SK-N-SH treated with all-trans-retinoic acid at 6 μM for 48 hours (cell line): ENCODE data around the gene MRPL16.

Source experiments
- ATAC-seq: fragments of 200-7000 bp; cut with Tn5 transposase; 3 replicates; pipeline ENCODE4 v1.9.1; 2020; ENCODE audit warnings: mild to moderate bottlenecking, moderate library complexity
- ARNTL ChIP-seq: fragments of 450-650 bp; formaldehyde crosslinking; IDR thresholded peaks from 2 replicates; pipeline ENCODE4 v1.5.0; 2020; ENCODE audit warnings: low read depth, mild to moderate bottlenecking, moderate library complexity, borderline replicate concordance
- BACH2 ChIP-seq: fragments of 250-450 bp; sonication (Bioruptor Pico); IDR thresholded peaks from 2 replicates; pipeline ENCODE4 v1.9.0; 2021; ENCODE audit warnings: mild to moderate bottlenecking, borderline replicate concordance
- CSDC2 ChIP-seq: fragments of 250-450 bp; sonication (Bioruptor Pico); IDR thresholded peaks from 2 replicates; pipeline ENCODE4 v1.5.0; 2020; ENCODE audit warnings: mild to moderate bottlenecking, moderate library complexity
- ESRRG ChIP-seq: fragments of 250-450 bp; sonication (Bioruptor Pico); IDR thresholded peaks from 2 replicates; pipeline ENCODE4 v1.6.1; 2021; ENCODE audit warnings: mild to moderate bottlenecking
- GLIS3 ChIP-seq: fragments of 250-450 bp; sonication (Bioruptor Pico); IDR thresholded peaks from 2 replicates; pipeline ENCODE4 v1.5.0; 2020; ENCODE audit warnings: mild to moderate bottlenecking, moderate library complexity
- ISL1 ChIP-seq: fragments of 250-450 bp; sonication (Bioruptor Pico); IDR thresholded peaks from 2 replicates; pipeline ENCODE4 v2.1.2; 2022; ENCODE audit warnings: mild to moderate bottlenecking, moderate library complexity
- OSR1 ChIP-seq: fragments of 250-450 bp; sonication (Bioruptor Pico); IDR thresholded peaks from 2 replicates; pipeline ENCODE4 v1.8.0; 2022; ENCODE audit warnings: moderate library complexity, mild to moderate bottlenecking, inconsistent platforms
- RARB ChIP-seq: fragments of 250-450 bp; sonication (Bioruptor Pico); IDR thresholded peaks from 2 replicates; pipeline ENCODE4 v1.8.0; 2021; ENCODE audit warnings: mild to moderate bottlenecking, moderate library complexity
- SNAI2 ChIP-seq: fragments of 250-450 bp; sonication (Bioruptor Pico); IDR thresholded peaks from 2 replicates; pipeline ENCODE4 v1.5.0; 2020; ENCODE audit warnings: mild to moderate bottlenecking, moderate library complexity
- TCF4 ChIP-seq: fragments of 250-450 bp; sonication (Bioruptor Pico); IDR thresholded peaks from 2 replicates; pipeline ENCODE4 v1.8.0; 2021; ENCODE audit warnings: mild to moderate bottlenecking, moderate library complexity, borderline replicate concordance
- TOX ChIP-seq: fragments of 250-450 bp; sonication (Bioruptor Pico); IDR thresholded peaks from 2 replicates; pipeline ENCODE4 v1.8.0; 2021; ENCODE audit warnings: mild to moderate bottlenecking, moderate library complexity, borderline replicate concordance
- ZFP30 ChIP-seq: fragments of 450-650 bp; formaldehyde crosslinking; IDR thresholded peaks from 2 replicates; pipeline ENCODE4 v1.5.0; 2022; ENCODE audit warnings: mild to moderate bottlenecking, moderate library complexity
- ZNF565 ChIP-seq: fragments of 450-650 bp; formaldehyde crosslinking; conservative IDR thresholded peaks from 2 replicates; pipeline ENCODE4 v1.5.0; 2020; ENCODE audit warnings: low read depth, mild to moderate bottlenecking, moderate library complexity
- ZNF70 ChIP-seq: fragments of 450-650 bp; formaldehyde crosslinking; IDR thresholded peaks from 2 replicates; pipeline ENCODE4 v1.5.0; 2020; ENCODE audit warnings: mild to moderate bottlenecking, moderate library complexity
- TF ChIP-seq, protein P1 (sequence below): fragments of 250-450 bp; sonication (Bioruptor Pico); IDR thresholded peaks from 2 replicates; pipeline ENCODE4 v1.5.1; 2021; ENCODE audit warnings: mild to moderate bottlenecking, moderate library complexity
- TF ChIP-seq, protein P2 (sequence below): fragments of 250-450 bp; sonication (Bioruptor Pico); IDR thresholded peaks from 2 replicates; pipeline ENCODE4 v1.8.0; 2021; ENCODE audit warnings: low read depth, mild to moderate bottlenecking, moderate library complexity, borderline replicate concordance
- TF ChIP-seq, protein P3 (sequence below): fragments of 250-450 bp; sonication (Bioruptor Pico); IDR thresholded peaks from 2 replicates; pipeline ENCODE4 v1.8.0; 2020; ENCODE audit warnings: mild to moderate bottlenecking, moderate library complexity, borderline replicate concordance

Gene MRPL16

DNA sequence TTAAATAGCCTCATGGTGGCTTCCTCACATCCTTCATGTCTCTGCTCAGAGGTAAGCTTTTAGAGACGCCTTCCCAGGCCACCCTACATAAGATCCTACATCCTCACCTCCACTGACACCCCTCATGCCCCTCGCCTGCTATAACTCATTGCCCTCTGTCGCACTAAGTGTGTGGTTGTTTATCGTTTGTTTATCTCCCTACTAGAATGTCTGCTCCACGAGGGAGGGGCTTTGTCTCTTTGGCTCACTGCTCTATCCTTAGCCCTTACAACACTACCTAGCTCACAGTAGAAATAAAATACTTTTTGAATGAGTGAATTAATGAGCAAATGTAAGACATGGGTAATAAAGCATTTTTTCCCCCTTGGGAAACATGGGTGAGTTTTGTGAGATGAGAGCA, 36.0 kb upstream of the MRPL16 start:
- TF ChIP-seq, protein P1, sequence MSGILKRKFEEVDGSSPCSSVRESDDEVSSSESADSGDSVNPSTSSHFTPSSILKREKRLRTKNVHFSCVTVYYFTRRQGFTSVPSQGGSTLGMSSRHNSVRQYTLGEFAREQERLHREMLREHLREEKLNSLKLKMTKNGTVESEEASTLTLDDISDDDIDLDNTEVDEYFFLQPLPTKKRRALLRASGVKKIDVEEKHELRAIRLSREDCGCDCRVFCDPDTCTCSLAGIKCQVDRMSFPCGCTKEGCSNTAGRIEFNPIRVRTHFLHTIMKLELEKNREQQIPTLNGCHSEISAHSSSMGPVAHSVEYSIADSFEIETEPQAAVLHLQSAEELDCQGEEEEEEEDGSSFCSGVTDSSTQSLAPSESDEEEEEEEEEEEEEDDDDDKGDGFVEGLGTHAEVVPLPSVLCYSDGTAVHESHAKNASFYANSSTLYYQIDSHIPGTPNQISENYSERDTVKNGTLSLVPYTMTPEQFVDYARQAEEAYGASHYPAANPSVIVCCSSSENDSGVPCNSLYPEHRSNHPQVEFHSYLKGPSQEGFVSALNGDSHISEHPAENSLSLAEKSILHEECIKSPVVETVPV = no peak
- TF ChIP-seq ARNTL (CRISPR knock-in tag) = no peak
- TF ChIP-seq OSR1 = no peak
- no peak for ATAC-seq

DNA sequence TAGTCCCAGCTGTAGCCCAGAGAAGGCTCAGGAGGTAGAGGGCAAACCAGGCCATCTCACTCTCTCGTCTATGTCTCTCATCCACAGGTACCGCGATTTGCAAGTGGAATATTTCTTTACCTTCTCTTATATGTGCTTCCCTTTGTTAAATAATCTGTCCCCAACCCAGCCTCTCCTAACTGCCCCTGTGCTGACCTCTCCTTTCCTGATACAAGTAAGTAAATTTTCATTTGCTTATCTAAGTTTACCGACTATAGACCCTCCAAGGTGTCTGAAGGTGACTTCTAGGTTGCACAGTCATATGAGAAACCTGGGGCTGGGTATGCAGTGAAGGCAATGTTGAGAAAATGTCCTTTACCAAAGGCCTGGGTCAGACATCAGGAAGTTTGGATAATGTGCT, 34.8 kb upstream of the MRPL16 start, which contains the start of gene CBLIF:
CBLIF (minus strand) TSS at position 101 of the 400 bp plus-strand sequence; CDS start at position 55, 46 bp downstream.
- TF ChIP-seq, protein P2, sequence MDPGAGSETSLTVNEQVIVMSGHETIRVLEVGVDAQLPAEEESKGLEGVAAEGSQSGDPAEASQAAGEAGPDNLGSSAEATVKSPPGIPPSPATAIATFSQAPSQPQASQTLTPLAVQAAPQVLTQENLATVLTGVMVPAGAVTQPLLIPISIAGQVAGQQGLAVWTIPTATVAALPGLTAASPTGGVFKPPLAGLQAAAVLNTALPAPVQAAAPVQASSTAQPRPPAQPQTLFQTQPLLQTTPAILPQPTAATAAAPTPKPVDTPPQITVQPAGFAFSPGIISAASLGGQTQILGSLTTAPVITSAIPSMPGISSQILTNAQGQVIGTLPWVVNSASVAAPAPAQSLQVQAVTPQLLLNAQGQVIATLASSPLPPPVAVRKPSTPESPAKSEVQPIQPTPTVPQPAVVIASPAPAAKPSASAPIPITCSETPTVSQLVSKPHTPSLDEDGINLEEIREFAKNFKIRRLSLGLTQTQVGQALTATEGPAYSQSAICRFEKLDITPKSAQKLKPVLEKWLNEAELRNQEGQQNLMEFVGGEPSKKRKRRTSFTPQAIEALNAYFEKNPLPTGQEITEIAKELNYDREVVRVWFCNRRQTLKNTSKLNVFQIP (CRISPR knock-in tag) = no peak
- TF ChIP-seq ESRRG (CRISPR knock-in tag) (no peak), TOX (CRISPR knock-in tag) (no peak), CSDC2 (CRISPR knock-in tag) (no peak), ZNF565 (CRISPR knock-in tag) (no peak), ISL1 (no peak)
- TF ChIP-seq, protein P3, sequence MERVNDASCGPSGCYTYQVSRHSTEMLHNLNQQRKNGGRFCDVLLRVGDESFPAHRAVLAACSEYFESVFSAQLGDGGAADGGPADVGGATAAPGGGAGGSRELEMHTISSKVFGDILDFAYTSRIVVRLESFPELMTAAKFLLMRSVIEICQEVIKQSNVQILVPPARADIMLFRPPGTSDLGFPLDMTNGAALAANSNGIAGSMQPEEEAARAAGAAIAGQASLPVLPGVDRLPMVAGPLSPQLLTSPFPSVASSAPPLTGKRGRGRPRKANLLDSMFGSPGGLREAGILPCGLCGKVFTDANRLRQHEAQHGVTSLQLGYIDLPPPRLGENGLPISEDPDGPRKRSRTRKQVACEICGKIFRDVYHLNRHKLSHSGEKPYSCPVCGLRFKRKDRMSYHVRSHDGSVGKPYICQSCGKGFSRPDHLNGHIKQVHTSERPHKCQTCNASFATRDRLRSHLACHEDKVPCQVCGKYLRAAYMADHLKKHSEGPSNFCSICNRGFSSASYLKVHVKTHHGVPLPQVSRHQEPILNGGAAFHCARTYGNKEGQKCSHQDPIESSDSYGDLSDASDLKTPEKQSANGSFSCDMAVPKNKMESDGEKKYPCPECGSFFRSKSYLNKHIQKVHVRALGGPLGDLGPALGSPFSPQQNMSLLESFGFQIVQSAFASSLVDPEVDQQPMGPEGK (CRISPR knock-in tag) = no peak
- TF ChIP-seq, all 23 proteins: peak for 0
- ATAC-seq = no peak

DNA sequence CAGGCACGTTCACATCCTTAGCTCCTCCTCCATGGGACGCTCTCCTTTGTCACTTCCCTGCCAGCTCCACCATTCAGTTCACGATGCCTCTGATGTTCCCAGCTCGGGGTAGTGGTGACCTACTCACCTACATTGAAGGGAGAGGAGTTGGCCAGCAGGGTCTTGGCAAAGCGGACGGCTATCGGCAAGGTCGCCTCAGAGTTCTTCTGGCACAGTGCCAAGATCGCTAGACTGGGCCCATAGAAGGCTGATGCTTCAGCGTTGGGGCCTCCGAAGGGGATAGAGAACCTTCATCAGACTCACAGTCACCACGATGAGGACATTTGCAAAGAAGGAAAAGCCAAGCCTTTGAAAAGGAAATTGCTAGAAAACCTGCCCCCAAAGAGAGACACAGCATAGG, 31.7 kb upstream of the MRPL16 start:
- TF ChIP-seq GLIS3 (CRISPR knock-in tag) = no peak
- TF ChIP-seq, protein P3 (CRISPR knock-in tag) = no peak
- TF ChIP-seq, protein P1 = no peak
- no peak for TF ChIP-seq CSDC2 (CRISPR knock-in tag)
- ATAC-seq = no peak

DNA sequence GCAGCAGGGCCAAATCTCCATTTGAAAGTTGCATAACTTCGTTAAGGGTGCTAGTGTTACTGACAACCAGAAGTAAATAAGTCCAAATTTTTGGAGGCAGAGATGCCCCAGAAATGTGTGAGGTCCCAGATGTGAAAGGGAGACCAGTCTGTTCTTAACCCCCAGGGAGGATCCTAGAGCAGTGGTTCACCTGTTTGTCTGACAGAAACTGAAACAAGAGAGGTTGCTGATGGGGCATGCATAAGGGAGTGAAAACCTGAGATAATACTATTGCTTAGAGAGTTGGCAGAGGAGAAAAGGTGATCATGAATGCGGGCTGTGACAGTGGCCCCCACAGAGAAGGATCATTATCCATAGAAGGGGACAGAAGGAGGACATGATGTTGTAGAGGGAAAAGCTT, 30.9 kb upstream of the MRPL16 start:
- ATAC-seq = no peak
- TF ChIP-seq OSR1 = no peak
- no peak for TF ChIP-seq RARB (CRISPR knock-in tag)
- TF ChIP-seq GLIS3 (CRISPR knock-in tag) = no peak
- TF ChIP-seq SNAI2 (CRISPR knock-in tag) = no peak
- TF ChIP-seq BACH2 (CRISPR knock-in tag) = no peak
- TF ChIP-seq ZFP30 (CRISPR knock-in tag) = no peak
- TF ChIP-seq TCF4 (CRISPR knock-in tag) = no peak
- TF ChIP-seq, all 23 proteins: peak for 0

DNA sequence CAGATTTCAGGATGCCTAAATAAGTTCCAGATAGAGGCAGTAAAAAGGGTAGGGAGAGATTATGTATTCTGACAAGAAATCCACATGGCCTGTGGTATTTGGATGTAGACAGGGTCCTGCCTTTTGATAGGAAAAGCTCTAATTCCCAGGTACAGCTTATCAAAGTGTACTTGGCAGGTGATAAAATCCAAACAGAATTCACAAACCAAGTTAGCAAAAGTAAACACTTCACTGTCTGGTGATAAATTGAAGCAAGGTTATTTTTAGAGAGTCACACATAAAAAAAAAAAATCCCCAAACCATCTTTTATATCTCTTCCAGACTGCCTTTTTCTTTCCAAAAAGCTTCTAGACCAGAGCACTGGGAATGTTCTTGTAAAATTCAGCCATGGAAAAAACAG, 29.0 kb upstream of the MRPL16 start:
- no peak for ATAC-seq
- TF ChIP-seq TCF4 (CRISPR knock-in tag) (no peak), TOX (CRISPR knock-in tag) (no peak), ARNTL (CRISPR knock-in tag) (no peak)

DNA sequence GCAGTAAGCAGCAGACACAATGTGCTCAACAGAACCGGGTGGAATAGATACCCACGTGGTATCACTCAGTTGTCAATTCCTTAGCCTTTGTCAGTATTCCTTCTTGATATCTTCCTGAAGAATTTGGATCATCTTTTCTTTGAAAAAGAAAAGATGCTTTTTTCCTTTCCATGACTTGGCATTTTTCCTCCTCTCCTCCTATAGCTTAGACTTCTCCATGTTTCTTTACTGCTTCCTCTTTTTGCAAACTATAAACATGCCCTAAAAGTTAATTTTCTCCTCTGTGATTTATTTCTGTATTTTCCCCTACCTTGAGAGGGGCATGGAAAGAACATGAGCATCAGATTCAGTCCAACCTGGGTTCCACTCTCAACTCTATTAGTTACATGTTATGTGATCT, 23.0 kb upstream of the MRPL16 start:
- no peak for TF ChIP-seq ZNF70 (CRISPR knock-in tag)
- TF ChIP-seq RARB (CRISPR knock-in tag) = no peak
- TF ChIP-seq OSR1 = no peak
- no peak for ATAC-seq
